Measurements from ENCODE around the gene RAP1GAP2.
"Not testable (repeated sequence)": the region's sequence is repeated elsewhere in the genome, so short reads cannot be mapped to it uniquely, and the experiment has no call there.

RAP1GAP2 gene

DNA sequence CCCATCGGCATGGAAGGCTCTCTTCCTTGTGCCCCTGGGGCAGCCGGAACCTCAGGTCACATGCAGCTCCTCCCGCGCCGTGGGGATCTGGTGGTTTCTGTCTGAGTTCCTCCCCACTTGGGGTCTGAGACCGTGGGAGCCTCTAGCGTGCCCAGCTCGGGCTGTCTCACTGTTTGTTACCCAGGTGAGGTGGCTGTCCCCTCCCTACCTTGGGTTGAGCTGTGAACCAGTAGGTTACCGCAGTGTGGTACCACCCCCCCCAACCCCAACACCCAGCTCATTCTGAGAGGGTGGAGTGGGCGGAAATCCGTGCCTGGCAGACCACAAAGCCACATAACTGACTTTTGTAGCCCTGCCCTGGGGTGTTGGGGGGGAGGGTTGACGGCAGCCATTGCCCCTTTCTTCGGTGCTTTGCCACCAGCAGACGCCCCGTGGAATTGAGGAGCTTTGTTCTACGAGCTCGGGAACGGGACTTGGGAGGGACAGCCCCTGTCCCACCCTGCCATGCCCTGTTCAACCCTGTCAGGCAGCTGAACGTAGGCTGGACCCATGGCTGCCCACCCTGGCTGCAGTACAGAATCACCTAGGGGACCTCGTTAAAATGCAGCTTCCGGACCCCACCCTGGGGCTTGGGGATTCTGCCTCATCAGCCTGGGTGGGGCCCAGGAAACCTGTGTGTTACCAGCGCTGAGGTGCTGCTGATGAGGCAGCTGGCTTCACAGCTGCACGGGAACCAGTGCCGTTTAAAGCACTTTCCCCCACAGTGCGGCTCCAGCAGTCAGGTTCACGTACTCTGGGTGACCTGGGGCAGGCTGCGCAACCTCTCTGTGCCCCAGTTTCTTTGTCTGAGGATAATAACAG lies 18.5 kb downstream of the RAP1GAP2 start:
- DNase-seq (ENCODE audit: low spot score) = no peak

DNA sequence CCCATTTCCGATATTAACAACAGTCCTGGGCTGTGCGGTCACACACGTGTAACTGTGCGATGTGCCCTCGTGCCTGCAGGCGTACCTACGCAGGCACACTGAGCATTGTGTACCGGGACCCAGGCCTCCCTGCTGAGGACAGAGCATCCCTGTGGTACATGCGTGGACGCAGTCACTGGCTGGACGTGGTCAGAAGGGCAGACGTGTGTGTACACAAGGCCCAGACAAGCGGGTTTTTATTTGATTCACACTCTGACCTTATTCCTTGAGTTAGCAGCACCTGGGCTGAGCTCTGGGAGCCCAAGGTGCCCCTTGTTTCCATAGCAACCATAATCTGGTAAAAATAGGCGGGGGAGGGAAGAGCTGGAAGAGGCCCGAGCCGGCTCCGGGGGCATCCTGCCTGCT lies 19.5 kb downstream of the RAP1GAP2 start:
- no peak for DNase-seq (ENCODE audit: low spot score)

DNA sequence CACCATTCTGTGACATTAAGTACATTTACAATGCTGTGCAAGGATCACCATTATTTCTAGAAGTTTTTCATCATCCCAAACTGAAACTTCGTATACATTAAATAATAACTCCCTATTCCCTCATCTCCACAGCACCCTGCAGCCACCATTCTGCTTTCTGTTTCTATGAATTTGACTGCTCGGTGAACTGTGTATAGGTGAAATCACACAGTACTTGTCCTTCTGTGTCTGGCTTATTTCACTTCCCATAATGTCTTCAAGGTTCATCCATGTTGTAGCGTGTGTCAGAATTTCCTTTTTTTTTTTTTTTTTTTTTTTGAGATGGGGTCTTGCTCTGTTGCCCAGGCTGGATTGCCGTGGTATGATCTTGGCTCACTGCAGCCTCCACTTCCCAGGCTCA lies 20.4 kb downstream of the RAP1GAP2 start:
- no peak for DNase-seq (ENCODE audit: low spot score)

DNA sequence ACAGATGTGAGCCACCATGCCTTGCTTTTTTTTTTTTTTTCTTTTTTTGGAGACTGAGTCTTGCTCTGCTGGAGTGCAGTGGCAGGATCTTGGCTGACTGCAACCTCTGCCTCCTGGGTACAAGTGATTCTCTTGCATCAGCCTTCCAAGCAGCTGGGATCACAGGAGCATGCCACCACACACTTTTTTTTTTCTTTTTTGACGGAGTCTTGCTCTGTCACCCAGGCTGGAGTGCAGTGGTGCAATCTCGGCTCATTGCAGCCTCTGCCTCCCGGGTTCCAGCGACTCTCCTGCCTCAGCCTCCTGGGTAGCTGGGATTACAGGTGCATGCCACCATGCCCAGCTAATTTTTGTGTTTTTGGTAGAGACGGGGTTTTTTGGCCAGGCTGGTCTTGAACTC lies 23.1 kb downstream of the RAP1GAP2 start:
- DNase-seq (ENCODE audit: low spot score) = not testable (repeated sequence)

DNA sequence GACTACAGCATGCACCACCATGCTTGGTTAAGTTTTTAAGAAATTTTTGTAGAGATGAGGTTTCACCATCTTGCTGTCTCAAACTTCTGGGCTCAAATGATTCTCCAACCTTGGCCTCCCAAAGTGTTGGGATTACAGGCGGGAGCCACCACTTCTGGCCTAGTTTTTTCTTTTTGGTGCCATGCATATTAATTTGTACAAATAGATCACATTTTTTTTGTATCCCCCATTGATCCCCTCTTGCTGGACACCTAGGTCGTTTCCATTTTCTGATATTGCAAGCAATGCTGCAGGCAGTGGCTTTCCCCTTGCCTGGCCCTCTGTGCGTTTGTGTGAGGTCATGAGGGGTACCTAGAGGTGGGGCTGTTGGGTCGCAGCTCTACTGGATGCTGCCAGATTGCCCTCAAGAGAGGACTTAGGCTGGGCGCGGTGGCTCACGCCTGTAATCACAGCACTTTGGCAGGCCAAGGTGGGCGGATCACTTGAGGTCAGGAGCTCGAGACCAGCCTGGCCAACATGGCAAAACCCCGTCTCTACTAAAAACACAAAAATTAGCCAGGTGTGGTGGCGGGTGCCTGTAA lies 23.8 kb downstream of the RAP1GAP2 start:
- no peak for DNase-seq (ENCODE audit: low spot score)

DNA sequence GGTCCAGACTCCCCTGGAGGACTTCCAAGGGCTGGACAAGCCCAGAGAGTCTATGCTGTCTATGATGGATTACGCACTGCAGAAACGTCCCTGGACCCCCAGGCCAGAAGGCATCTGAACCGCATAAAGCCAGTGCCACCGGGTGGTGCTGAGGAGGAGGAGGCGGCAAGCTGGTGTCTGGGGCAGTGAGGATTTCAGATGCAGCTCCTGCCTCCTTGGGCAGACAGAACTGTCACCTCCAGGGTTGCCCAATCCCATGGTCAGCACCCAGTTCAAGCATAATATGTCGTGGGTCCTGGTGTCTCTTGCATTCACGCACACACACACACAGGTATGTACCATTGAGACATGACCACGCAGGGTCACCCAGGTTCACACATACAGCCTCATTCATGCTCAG lies 25.6 kb downstream of the RAP1GAP2 start:
- DNase-seq (ENCODE audit: low spot score) = no peak

DNA sequence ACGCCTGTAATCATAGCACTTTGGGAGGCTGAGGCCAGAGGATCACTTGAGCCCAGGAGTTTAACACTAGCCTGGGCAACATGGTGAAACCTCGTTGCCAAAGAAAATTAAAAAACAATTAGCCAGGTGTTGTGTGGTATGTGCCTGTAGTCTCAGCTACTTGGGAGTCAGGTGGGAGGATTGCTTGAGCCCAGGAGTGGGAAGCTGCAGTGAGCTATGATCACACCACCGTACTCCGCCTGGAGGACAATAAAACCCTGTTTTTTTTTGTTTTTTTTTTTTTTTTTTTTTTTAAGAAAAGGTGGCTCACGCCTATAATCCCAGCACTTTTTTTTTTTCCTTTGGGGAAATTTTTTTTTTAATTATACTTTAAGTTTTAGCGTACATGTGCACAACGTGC lies 26.1 kb downstream of the RAP1GAP2 start:
- DNase-seq (ENCODE audit: low spot score) = no peak

DNA sequence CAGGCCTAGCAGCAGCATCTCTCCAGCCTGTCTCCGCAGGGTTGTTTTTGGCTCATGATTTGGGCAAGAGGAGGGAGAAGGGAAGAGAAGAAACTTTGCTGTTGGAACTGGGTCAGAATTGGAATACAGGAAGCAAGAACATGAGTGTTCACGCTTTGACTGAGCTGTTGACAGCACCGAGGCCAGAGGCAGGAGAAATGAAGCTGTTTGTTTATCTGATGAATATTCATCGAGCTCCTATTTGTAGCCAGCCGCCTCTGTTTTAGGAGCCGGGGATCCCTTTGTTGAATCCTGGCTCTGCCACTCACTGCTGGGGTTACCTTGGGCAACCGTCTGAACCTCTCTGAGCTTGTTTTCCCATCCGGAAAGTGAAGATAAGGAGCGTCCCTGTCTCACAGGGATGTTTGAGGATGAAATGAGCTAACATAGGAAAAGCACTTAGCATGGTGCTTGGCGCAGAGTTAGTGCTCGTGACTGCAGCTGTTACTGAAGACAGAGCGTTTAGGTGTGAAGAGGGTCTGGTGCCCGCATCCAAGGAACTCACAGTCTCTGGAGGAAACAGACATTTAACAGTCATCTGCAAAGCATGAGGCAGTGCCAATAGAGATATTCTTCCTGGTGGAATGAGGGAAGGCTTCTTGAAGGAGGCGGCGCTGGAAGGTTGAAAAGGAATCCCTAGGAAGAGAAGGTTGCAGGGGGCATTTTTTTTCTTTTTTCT lies 29.2 kb downstream of the RAP1GAP2 start:
- no peak for DNase-seq (ENCODE audit: low spot score)

DNA sequence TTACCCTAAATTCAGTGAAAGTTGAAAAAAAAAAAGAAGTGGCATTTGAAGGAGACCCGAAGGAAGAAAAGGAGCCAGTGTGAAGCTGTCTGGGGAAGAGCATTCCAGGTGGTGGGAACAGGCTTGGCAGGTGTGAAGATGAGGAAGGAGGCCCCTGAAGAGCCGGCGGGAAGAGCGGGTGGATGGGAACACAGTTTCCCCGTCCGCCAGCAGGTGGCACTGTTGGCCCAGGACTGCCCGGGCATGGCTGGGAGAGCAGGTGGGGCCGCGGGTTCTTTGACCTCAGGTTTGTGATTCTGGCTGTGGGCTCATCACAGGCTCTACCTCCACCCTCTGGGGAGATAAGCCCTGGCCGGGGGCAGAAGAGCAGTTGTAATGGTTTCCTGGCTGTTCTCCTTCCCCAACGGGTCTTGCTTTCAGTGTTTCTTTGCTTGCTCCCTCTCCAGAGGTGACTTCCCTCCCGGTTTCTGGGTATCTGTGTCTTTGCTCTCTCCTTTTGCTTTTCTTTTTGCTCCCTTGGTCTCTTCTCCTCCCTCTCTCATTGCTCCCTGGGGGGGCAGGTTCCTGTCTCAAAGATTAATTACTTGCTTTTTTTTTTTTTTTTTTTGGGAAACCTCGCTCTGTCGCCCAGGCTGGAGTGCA lies 32.3 kb downstream of the RAP1GAP2 start:
- DNase-seq (ENCODE audit: low spot score) = peak; percentile 30

DNA sequence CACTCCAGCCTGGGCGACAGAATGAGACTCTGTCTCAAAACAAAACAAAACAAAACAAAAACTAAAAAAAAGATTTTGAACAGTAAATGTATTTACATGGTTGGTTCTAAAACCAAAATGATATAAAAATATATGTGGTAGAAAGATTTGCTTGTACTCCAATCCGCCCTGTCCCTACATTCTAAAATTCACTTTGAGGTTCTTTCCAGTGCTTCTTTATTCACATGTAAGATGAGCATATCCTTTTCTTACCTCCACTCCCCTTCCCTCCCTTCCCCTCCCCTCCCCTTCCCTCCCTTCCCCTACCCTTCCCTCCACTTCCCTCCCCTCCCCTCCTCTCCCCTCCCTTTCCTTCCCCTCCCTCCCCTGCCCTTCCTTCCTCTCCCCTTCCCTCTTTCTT lies 34.4 kb downstream of the RAP1GAP2 start:
- no peak for DNase-seq (ENCODE audit: low spot score)

DNA sequence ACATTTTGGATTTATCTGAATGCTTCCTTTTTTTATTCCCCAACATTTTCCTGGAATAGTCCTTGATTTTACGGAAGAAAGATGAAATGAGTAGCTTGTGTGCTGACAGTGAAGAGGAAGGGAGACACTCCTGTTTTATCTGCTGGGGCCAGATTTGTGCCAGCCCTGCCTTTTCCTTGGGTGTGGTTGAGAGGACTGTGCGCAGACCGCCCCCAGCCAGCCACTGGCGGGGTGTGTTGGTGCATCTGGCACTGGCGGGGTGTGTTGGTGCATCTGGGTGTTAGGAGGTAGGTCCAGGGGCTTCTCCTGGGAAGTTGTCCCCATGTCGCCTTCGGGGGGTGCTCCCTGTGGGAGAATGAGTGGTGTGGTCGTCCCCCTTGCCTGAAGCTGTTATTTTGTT lies 39.5 kb downstream of the RAP1GAP2 start:
- no peak for DNase-seq (ENCODE audit: low spot score)

DNA sequence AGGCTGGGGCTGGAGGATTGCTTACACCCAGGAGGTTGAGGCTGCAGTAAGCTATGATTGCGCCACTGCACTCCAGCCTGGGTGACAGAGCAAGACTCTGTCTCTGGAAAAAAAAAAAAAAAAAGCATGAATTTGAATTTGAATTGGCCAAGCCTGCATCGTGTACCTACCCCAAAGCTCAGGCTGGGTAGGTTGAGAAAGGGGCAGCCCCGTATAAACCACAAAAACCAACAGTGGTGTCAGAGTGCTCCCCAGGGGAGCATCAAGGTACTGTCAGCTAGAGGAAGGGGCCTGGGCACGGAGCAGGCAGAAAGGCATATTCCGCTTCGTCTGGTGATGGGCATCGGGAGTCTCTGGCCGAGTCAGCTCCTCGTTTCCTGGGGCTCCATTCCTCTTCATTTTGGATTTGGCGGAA lies 40.9 kb downstream of the RAP1GAP2 start:
- DNase-seq (ENCODE audit: low spot score) = no peak

DNA sequence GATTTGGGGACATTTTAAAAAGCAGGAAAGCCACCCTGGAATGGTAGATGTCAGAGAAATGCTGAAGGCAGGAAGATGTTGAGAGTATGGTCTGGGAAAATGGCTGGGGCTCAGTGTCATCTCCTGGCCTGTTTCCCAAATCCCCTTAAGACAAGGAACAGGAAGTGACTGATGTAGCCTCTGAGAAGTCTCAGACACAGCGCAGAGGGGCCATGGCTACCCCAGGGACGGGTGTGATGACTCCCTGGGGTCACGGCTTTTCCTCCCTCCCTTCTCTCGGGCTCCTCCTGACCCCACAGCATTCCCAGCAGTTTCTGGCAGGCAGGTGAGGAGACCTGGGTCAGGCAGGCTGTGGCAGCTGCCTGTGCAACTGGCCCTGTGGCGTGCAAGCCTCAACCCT lies 45.4 kb downstream of the RAP1GAP2 start:
- no peak for DNase-seq (ENCODE audit: low spot score)

DNA sequence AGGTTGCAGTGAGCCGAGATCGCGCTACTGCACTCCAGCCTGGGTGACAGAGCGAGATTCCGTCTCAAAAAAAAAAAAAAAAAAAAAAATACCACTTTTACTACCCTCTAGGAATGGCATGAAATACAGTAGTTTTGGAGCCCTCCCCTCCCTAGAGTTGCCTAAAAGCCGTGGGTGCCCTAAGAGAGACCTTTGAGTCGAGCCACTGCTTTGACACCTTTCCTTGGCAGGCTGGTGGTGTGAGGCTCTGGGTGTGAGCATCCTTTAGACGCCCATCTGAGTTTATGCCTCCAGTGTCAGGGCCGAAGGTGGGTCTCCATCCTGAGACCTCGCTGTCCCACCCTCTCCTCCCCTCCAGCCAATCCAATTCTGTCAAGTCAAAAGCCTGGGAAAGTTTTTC lies 46.2 kb downstream of the RAP1GAP2 start:
- no peak for DNase-seq (ENCODE audit: low spot score)

DNA sequence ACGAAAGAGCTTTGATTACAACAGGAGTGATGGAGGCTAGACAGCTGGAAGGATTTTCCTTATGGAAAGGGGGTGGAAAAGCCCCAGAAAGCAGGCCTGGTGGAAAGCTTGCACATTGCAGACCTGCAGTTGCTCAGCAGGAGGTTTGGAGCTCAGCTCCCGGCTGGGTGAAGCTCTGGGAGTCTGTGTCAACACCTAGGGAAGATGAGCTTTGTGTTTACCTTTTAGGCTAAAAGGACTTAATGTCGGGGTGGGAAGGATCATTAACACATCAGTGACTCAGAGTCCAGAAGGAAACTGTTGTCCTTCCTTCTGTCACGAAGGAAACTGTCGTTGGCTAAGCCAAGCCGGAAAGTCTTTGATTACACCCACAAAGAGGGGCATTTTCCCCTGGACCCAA lies 48.2 kb downstream of the RAP1GAP2 start:
- no peak for DNase-seq (ENCODE audit: low spot score)

DNA sequence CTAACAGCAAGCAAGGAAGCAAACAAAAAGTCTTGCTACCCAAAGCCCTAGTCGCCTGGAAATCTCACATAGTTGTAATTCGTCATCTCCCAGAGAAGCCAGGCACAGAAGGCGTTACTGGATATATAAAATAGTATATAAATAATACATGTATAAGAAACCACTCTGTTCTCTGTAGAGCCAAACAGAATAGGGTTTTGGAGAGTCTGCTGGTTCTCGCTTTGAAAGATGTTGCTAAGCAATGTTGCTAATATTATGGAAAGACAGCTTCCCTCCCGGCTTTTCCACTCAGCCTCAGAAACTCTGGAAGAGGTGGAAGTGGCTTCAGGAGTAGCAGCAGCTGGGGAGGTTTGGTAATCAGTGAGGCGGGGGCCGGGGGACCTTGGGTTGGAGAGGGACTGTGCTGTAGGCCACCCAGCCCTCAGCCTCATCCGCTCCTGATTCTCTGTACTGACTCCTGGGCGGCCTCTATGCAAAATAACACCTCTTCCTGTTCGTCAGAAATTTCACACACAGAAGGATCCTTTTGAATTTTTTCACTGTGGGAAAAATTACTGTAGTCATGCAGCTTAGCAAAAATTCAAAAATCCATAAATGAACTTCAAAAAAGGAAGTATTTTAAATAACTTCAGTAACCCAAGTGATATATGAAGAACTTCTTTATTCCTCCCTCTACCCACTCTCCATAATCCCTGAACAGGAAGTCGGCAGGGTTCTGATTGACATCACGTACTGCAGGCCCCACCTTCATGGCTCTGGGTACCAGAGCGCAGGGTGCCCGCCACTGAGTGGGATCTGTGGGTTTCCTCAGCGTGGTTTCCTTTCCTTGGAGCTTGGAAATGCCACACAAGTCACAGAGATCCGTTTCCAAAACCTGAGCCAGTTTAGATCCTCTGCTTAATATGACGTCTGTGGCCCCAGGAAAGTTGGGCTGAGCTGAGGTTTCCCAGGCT lies 51.4 kb downstream of the RAP1GAP2 start:
- no peak for DNase-seq (ENCODE audit: low spot score)

DNA sequence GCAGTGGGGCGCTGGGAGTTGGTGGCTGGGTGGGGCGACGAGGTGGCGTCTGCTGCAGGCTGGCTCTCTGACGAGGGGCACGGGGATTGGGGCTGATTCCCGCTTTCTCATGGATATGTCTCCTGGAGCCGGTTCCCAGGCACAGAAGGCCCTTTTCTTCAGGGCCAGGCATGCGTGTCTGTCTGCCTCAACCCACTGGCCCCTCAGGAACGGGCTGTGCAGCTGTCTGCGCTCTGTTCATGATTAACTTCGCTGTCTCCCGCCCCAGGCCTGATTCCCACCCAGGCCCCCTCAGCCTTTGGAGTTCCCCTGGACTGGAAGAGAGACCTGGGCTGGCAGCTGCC lies 53.1 kb downstream of the RAP1GAP2 start:
- no peak for DNase-seq (ENCODE audit: low spot score)

DNA sequence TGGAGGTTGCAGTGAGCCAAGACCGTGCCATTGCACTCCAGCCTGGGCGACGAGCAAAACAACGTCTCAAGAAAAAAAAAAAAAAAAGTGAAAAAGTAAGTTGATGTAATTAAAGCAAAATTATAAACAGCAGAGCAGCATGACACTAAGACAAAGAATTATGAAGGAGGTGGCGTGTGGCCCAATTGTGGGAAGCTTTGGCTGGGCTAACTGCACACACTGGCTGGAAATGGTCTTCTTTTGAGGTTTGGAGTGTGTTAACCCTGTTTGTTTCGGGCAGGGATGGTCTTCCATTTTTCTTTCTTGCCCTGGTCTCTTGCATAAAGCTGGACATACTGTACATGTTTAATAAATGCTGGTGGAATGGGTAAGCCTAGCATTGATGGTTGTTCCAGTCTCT lies 54.8 kb downstream of the RAP1GAP2 start:
- DNase-seq (ENCODE audit: low spot score) = no peak

DNA sequence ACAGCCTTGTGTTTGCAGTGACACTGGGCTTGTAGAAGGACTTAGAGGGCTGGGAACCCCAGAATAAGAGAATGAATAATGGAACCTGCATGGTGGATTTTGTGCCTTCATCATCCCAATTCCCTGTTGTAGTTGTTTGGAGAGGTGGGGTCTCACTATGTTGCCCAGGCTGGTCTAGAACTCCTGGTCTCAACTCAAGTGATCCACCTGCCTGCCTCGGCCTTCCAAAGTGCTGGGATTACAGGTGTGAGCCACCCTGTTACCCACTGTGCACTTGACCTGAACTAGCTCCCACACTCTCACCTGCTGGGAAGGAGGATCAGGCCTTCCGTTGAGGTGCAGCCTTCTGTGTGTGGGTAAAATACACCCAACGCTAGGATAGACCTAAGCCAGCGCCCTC lies 55.4 kb downstream of the RAP1GAP2 start:
- DNase-seq (ENCODE audit: low spot score) = no peak

DNA sequence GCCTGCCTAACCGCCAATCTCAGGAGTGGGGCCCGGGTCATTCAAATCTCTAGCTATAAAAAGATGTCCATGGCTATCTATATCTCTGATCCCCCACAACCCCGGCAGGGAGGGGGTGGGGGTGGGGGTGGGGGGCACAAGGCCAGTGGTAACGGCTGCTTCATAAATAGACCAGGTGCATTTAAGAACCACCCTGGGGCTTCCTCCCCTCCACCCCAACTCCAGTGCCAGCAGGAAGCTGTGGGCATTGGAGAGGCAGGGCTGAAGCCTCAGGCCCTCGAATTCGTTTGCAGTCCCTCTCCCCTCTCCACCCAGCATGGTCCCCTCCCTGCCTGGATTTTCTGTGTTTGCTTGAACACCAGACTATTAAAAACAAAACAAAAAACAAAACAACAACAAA lies 56.0 kb downstream of the RAP1GAP2 start:
- no peak for DNase-seq (ENCODE audit: low spot score)

DNA sequence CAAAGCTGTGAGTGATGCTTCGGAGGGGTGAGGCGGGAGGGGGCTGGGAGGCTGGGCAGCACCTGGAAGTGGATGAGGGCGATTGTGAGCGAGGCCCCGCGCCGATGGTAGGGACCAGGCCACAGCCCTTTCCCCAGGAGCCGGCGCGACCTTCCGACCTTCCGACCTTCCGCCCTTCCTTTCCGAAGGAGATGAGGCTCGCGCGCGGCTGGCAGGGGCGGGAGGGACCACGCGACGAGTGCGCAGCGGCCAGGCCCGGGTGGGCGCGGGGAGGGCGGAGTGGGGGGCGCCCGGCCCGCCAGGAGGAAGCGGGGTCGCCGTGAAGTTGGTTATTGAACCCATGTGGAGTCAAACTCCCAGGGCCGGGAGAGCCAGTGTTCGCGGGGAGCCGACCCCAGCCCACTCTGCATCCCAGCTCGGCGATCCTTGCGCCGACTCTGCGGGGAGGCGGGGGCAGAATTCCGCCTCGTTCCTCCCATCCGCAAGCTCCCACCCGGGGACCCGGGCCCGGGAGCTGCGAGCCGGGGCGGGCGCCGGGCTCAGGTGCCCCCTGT lies 56.6 kb downstream of the RAP1GAP2 start:
- no peak for DNase-seq (ENCODE audit: low spot score)
